Measurements from ENCODE around the gene PLEKHM1.

Gene PLEKHM1

DNA sequence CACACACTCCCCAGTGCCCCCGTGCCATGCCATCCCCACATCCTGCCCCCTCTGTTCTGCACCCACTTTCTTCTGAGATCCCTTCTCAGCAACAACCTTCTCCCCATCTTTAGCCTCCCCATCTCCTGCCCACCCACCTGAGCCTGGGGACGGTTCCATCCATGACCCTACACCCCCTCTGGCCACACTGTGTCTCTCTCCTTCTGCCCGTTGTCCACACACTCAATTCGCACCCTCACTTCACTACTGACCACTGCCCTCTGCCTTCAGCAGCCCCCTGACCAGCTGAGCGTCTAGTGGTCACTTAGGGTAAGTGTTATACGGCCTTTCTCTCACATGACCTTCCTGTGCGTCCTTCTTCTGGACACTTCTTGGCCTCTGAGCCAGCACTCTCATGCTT lies 64.0 kb downstream of the PLEKHM1 start:
- no peak for DNase-seq

DNA sequence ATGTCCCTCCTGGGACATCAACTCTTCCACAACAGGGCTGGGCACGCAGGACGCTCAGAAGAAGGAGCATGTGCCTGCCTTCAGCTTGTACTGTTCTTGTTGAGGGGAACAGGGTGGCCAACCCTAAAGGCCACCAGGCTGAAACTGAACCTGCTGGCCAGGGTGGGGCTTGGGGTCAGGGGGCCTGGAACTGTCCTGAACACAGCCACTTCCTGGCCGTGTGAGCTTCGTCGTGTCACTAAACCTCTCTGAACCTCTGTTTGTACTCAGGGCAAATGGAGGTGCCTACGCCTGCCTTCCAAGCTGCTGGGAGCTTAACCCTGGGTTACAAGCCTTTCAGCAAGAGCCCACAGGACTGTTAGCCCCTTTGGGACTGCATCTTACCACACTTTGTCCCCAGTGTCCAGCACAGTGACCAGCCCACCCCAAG lies 64.5 kb downstream of the PLEKHM1 start:
- DNase-seq = no peak

DNA sequence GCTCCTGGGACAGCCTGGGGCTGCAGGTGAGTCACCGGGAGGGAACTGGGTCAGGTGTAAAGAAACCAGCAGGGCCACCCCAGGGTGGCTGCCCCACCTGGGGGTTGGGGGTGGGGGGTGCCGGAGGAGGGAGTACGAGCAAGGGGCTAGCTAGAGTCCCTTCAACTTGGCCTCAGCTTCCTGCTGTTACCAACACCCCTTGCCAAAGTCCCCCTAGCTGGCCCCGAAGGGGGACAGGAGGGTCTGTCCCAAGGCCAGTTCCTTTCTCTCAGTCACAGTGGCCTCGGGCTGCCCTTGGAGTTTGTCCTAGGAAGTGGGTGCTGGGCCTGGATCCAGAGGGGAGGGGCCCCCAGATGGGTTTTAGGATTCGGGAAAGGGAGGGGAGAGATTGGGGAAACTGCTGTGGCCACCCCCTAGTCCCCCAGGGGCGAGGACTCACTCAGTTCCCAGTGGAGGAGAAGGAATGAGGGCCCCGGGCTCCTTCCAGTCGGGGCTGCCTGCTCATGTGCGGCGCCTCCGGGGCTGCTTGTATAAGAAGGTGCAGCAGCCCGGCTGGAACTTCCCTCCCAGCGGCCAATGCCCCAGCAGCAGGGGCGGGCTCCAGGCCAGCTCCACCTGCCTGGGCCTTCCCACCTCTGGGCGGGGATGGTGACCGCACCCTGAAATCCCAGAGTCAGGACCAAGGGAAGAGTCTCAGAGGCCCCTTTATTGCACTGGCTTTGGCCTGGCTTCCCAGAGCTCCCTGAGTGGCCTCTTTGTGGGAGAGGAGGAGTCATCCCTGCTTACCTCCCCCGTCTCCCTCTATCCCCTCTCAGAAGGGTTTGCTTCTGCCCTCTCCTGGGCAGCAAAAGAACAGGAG lies 65.2 kb downstream of the PLEKHM1 start:
- DNase-seq = peak; percentile 44

DNA sequence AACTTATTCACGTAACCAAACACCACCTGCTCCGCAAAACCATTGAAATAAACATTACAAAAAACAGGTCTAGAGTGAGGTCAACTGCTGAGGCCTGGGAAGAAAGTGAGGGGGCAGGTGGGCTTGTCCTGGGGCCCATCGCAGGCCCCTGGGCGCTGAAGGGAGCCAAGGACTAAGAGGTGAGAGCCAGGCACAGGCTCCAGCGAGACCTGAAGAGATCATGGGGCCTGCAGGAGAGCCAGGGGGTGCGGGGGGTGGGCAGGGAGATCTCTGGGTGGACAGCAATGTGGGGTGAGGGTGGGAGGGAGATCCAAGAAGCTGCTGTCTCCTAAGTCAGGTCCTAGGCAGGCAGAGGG lies 65.8 kb downstream of the PLEKHM1 start:
- DNase-seq = no peak

- no peak for DNase-seq
Observed at GRCh38 chr17:45423975-45424335, 66.6 kb downstream of the PLEKHM1 start.

GRCh38 chr17:45423304-45423974 lies 67.1 kb downstream of the PLEKHM1 start:
- DNase-seq = no peak

GRCh38 chr17:45414990-45415881 lies 75.3 kb downstream of the PLEKHM1 start:
- no peak for DNase-seq

GRCh38 chr17:45413498-45413923 lies 77.0 kb downstream of the PLEKHM1 start:
- DNase-seq = no peak

DNA sequence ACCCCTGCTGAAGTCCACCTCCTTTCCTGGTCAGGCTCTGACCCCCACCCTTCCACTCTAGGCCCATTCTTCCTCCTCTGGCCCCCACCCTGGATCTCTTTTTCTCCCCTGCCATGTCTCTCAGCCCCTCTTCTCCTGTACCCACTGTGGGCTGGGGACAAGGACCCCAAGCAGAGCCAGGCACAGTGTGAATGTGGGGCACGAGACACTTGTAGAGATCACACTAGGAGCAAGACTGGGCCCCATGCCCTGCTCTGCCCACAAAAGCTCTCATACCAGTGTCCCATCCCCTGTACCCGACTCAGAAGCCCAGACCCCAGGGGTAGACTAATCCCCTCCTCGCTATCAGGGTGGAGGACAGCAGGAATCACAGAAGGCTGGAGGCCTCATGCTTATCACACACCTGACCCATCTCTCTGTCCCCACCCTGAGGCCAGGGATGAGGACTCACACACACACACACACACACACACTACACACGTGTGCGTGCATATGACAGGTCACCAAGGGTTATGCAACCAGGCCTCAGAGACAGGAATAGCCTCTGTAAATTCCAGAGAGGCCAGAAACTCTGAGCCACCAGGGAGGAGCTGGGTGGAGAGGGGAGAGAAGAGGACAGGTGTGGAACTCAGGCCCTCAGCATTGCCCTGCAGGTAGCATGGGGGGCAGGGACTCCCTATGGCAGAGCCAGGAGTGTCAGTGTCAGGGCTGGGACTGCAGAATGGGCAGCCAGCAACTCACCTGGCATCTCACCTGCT lies 79.0 kb downstream of the PLEKHM1 start:
- DNase-seq = no peak

DNA sequence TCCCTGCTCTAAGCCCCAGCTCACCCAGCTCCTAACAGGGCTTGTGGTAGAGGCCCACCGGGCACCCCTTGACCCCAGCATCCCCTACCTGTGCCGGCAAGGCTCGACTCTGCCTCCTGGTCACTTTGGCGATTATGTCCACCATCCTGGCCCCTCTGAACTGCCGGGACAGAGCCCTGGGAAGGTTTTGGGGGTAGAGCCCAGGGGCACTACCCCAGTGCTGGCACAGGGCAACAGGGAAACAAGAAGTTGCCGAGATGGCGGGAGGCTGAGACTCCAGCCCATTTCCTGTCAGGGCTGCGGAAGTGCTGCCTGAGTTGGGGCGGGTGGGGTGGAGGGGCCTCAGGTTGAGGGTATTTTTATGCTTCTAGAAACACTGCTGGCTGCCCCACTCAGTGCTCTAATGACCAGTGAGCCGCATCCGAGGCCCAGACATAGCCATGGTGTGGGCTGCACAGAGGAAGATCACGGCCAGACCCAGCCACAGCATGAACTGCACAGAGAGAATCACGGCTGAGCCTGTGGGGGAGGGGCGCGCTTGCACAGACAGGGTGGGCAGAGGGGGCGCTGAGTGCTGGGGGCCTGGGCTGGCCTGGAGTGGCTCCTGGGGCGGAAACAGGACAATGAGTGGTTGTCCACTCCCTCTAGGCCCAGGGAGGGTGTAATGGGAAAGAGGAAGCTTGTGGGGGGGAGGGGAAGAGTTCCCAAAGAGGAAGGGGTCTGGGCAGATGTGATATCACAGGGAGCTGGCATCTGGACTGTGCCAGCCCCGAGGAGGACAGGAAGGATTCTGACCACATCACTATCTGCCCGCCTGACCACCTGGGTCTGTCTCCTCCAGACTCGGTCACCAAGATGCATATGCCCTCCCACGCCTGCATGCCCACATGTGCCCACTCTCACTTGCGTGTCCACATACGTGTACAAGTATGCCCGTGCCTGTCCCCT lies 80.1 kb downstream of the PLEKHM1 start:
- no peak for DNase-seq

DNA sequence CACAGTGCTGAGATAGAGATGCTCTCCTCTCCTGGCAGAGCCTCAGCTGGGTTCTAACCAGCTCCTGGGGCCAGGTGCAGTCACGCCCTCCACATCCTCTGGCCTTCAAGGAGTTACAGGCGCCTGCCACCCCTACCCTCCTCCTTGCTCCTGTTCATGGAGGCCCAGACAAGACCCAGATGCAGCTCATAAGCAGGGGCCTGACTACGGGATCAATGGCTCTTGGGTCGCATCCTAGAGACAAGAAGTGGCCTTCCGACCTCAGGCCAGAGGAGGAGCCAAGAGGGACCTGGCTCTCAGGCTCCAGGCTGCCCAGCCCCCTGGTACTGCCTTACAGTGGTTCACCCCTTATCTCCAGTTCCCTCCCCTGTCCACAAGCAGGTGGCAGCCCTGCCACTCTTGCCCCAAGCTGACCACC lies 80.9 kb downstream of the PLEKHM1 start:
- no peak for DNase-seq

DNA sequence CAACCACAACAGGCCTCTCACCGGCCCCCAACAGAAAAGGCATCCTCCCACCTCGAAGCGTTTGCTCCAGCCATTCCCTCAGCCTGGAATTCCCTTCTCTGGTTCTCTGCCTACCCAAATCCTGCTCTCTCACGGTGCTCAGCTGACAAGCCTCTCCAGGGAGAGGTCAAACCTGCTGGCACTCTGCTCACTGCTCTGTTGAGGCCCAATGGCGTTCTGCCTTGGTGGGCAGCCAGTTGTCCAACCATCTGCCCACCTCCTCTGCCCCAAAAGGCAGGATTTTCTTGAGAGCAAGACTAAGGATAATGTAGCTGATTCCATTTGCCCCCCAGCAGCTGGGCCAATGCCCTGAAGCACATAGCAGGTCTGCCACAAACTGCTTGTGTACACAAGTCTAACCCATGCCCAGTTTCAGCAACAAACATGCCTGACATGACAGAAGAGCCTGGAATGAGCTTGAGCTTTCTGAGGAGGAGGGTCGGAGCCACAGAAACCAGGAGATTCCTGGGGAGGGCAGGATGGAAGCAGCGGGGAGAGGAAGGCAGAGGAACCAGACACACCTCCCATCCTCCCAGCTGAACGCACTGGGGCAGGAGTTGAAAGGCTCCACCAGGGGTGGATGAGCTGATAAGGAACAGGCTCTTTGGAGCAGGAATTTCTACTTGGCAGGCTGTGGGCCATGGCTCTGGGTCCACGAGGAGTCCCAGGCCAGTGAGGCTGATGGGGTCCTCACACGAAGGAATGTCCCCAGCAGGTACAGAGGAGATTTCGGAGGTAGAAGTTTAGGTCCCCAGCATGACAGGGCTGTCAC lies 81.7 kb downstream of the PLEKHM1 start:
- DNase-seq = no peak

- no peak for DNase-seq
Observed at GRCh38 chr17:45406107-45406506, 84.4 kb downstream of the PLEKHM1 start.

GRCh38 chr17:45405250-45406086 lies 85.1 kb downstream of the PLEKHM1 start:
- no peak for DNase-seq

- no peak for DNase-seq
Observed at GRCh38 chr17:45404870-45405249, 85.7 kb downstream of the PLEKHM1 start.

GRCh38 chr17:45403906-45404490 lies 86.5 kb downstream of the PLEKHM1 start:
- DNase-seq = no peak

- DNase-seq = no peak
Observed at GRCh38 chr17:45402916-45403315, 87.6 kb downstream of the PLEKHM1 start.

DNA sequence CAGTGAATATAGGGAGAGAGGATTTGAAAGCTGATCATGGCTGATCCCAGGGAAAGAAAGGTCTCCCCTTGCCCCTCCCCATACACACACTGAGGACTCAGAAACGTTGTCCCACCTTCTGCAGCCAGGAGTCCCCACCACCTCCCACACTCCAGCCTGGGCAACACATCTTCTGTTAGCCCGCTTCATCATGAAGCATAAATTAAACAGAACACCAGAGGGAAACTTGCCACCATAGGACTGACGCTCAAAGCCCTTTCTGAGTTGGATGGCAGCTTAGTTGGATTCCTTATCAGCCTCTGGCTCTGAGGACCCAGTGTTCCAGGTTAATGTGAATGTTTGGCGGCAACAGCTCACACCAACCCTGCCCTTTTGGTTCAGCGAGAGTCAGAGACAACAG lies 91.7 kb downstream of the PLEKHM1 start:
- no peak for DNase-seq

- no peak for DNase-seq
Observed at GRCh38 chr17:45397796-45398195, 92.7 kb downstream of the PLEKHM1 start.

Data from NCI-H2107 (cell line).